Hepatic stellate cell (primary cell): ENCODE measurements around the gene BBLN.
A peak's percentile ranks its signal among the peaks of the same experiment; 100 is the strongest.

ENCODE experiments used
- DNase-seq: peaks from one replicate; pipeline ENCODE4 v3.0.0; 2011; ENCODE audit warnings: low spot score

The BBLN gene

DNA sequence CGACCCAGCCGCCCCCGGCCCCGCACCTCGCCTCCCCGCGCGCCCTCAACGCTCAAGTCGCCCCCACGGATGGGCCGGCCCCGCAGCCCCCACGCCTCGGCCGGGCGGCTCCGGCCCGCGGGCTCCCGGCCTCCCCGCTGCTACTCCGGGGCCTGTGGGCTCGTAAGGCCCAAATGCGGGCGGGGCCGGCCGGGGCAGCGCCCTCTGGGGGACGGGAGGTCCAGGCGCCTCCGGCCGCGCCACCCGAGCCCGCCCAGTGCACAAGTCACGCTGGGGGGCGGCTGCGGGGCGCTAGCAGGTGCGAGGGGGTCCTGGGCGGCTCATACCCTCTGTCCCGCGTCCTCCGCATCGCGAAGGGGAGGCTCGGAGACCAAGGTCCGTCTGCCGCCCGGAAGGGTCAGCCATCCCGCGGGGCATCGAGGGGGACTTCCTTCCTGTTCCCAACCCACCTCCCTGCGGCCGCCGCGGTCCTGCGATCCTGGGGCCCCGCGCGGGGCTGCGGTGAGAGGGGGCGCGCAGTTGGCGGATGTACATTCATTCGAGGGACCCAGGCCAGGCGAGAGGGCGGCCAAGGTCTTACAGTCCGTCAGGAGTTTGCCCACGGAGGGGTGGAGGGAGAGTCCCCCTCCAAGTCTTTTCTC, 31.5 kb downstream of the BBLN start, which contains the start of gene CIZ1:
Gene CIZ1, minus strand, starts transcription at position 167 of the 641 bp plus-strand sequence. CDS start 715 bp downstream, outside the sequence.
- DNase-seq: peak; percentile 92

DNA sequence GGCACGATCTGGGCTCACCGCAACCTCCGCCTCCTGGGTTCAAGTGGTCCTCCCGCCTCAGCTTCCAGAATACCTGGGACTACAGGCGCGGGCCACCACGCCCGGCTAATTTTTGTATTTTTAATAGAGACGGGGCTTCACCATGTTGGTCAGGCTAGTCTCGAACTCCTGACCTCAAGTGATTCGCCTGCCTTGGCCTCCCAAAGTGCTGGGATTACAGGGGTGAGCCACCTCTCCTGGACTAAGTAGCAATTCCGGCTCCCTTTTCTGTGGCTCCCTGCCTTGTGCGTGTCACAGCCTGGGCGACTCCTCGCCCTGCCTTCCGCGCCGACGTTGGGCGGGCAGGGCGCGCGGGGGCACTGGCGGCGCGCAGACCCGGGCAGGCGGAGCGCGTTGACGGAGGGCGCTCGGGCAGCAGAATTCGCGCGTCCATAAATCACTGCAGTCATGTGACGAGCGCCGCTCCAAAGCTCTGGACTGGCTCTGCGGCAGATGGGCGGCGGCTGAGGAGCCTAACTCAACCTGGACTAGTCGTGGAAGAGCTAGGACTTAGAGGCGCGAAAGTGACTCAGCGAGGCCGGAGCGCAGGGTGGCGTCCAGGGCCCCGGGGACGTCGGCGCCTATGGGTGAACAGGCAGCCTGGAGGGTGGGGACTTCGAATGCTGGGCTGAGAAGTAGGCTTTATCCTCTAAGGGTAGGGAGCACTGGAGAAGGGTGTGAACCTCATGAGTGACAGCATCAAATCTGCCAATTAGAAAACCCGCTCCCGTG, 32.7 kb downstream of the BBLN start:
- peak; percentile 64 for DNase-seq

DNA sequence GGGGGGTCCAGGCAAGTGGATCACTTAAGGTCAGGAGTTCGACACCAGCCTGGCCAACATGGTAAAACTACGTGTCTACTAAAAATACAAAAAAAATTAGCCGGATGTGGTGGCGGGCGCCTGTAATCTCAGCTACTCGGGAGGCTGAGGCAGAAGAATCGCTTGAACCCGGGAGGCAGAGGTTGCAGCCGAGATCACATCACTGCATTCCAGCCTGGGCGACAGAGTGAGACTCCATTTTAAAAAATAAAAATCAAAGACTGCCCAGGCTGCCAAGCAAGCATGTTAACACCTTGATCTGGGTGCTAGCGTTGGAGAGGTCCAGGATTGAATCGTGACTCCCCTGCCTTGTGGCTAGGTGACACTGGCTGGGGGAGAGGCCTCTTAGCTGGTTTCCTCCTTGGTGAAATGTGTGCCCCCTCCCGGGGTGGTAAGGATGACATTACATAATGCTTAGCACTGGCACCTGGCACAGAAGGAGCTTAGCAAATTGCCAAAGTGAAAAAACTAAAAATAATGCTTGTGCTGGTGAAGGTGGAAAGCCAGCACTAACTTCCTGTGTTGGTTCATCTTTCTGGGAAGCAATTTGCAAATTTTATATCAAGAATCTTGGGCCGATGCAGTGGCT, 33.5 kb downstream of the BBLN start:
- no peak for DNase-seq

DNA sequence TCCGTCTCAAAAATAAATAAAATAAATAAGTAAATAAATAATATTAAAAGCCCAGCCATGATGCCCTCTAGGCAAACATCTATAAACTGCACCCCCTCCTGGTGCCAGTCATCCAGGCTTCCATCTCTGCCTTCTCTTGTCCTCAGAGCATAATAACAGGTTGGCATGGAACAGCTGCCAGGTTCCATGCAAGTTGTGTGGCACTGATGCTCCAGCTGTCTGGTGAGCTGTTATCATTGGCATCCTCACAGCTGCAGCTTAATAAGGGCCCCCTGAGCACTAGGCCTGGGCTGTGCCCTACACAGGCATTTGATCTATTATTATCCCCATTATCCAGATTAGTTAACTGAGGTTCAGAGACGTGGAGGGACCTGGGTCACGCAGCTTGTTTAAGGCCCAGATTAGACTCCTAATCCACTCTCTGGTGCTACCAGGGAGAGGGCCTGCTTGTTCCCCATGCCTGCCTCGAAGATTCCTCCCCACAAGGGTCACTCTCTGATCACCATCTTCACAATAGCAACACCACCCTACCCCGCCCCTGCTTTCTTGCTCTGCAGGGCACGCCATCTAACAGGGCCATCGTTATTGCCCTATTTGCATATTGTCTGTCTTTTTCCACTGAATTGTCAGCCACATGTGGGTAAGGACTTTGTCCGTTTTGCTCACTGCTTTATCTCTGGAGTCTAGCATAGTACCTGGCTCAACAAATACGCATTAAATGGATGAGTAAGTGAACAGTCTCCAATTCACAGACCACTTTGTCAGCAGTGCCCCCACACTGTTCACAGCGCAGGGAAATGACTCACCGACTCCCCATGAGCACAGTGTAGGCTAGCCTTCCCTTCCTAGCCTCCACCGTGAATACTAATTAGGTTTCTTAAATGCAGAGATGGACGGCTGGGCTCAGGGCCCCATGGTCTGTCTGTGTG, 41.6 kb downstream of the BBLN start:
- DNase-seq: no peak

DNA sequence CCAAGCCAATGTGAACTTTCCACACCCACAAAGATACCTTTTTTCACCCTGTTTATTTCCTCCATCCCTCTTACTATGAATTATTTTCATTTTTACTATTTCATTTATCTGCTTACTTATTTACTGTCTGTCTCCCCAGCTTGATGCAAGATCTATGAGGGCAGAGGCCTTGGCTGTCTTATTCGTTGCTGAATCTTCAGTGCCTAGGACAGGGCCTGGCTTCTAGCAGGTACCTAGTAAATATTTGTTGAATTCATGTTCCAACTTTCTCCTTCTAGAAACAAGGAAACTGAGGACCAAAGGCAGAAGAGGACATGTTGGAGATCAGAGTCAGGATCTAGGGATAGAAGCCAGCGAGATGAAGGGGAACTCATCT, 42.6 kb downstream of the BBLN start:
- no peak for DNase-seq

DNA sequence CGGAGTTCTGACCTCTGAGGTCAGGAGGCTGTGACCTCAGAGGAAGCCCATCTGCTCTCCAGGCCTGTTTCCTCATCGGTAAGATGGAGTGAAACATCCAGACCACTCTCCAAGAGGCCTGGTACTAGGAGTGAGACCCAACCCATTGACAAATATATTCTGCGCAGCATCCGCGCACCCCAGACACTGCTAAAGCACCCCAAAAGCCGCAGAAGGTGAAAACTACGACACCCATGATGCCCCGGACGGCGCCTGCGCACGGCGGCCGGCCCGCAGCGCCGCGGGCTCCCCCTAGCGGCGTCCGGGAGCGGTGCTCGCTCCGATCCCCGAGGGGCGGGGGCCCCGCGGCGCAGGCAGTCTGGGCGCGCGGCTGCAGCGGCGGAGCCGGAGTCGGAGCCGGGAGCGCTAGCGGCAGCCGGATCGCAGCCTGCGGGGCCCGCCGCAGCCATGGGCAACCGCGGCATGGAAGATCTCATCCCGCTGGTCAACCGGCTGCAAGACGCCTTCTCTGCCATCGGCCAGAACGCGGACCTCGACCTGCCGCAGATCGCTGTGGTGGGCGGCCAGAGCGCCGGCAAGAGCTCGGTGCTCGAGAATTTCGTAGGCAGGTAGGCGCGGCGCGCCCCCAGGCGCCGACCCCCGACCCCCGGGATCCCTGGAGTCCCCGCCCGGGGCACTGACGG, 43.1 kb downstream of the BBLN start, which contains the start of gene DNM1:
Gene DNM1, plus strand, starts transcription at position 356 of the 683 bp plus-strand sequence. Its CDS starts 92 bp downstream, at position 448.
- peak; percentile 96 for DNase-seq

DNA sequence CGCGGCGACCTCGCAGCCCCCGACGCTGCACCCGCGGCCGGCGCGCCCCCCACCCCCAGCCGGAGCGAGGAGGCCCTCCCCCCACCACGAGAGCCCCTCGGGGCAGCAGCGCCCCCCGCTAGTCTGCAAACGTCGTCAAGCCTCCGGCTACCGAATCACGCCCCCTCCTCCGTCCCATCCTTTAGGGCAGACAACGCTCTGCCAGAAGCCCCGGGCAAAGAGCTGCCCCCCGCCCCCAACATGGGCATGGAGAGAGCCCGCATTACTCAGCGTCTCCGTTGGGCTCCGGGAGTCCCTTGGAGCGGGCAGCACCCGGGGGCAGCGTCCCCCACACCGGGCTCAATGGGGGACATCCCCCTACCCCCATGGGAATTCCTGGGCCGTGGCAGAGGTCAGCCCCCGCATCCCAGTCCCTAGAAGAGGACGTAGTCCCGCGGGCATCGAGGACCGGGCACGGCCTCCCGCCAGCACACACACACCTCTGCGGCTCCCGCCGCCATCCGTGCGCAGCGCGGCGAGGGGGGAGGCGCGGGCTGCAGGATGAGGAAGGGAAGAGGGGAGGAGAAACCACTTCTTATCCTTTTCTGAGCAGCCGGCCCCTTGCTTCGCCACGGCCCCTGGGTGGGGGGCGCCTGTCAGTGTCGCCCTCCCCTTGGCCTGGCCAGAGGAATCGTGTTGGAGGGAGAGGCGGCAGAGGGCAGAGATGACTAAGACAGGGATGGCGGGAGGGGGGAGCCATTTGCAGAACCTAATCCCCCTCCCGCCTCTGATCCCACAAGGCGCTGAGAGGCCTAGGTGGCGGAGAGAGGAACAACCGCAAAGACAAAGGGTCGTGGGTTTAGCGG, 43.9 kb downstream of the BBLN start:
- peak; percentile 69 for DNase-seq

DNA sequence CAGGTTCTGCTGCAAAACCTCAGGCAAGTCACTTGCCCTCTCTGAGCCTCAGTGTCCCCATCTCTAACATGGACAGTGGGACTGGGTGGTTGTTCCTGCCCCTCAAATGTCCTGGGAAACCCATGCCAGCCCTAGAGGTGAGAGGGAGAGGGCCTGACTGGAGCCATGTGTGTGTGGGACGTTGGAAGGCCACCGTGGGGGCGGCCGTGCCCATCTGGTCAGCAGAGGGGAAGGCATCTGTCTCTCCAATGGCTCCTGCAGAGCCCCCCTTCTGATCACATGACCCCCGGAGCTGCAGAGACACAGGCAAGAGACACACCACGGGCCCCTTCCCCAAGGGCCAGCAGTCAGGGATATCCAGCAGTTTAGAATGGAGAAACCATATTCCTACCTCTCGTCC, 44.8 kb downstream of the BBLN start:
- no peak for DNase-seq

DNA sequence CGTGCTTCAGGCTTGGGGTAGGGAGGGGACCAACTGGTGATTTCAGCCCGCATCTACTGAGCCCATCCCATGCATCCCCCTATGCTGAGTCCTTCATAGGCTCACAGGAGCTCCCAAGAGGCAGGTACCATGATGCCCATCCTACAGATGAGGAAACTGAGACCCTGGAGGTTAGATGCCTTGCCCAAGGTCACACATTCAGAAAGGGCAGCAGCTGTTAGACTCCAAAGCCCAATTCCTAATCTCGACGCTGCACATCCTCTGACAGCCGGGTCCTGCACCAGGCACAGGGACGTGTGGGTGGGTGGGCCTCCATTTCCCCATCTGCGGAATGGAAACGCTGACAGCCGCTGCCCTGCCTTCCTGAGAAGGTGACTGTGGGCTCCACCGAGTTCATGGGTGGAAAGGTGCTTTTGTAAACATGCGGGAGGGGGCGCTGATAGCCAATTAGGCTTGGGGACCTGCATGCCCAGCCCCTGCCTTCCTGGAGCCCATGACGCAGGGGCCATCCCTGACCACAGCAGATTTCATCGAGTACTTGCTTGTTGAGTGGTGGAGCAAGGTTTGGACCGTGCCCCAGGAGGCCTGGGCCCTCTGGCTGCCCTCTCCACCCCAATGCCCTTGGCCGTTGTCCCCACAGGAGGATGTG, 45.4 kb downstream of the BBLN start:
- DNase-seq: no peak

DNA sequence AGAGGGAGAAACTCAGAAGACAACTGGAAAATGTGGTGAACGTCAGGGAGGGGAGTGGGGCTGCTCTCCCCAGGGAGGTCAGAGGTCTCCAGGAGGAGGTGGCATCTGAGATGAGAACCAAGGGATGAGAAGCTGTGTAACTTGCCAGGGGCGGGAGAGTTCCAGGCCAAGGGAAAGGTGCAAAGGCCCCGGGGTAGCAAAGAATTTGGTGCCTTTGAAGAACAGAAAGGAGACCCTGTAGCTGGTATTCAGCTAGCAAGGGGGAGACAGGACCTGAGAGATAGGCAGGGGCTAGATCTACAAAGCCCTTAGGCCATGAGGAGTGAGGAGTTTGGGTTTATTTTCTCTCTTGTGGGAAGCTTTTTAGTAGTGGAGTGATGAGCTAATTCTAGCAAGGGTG, 46.4 kb downstream of the BBLN start:
- DNase-seq: no peak

DNA sequence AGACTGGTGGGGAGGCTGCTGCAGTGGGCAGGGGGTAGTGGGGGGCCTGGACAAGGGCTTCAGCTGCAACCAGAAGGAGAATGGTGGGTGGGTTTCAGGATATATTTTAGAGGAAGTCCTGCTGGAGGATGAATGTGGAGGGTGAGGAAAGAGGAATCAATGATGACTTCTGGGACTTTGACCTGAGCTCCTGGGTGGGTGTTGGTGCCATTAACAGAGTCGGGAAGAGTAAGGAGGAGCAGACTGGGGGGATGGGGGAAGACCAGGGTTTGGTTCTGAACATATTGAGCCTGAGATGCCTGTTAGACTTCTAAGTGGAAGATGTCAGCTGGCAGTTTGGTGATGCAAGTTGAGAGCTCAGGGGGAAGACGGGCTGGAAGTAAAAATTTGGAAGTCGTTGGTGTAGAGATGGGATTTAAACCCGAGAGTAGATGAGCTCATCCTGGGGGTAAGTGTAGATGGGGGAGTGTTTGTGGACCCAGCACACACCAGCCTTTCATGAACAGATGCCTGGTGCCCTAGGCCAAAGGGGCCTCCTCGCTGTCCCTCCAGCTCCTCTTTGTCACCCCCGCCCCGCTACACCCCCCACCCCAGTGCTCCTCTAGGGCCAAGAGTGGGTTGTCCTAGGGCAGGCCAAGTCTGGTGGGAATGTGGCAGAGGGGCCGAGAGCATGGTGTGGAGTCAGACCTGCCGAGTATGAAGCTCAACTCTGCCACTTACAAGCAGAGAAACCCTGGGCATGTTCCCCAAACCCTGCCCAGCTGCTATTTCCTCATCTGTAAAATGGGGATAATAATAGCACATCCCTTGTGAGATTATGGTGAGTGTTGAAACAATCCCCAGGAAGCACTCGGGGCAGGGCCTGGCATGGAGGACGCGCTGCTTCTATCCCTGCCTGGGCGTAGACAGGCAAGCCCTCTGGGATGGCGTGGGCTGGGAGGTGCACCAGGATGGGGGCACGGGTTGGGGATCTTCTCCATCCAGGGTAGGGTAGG, 47.1 kb downstream of the BBLN start:
- no peak for DNase-seq

DNA sequence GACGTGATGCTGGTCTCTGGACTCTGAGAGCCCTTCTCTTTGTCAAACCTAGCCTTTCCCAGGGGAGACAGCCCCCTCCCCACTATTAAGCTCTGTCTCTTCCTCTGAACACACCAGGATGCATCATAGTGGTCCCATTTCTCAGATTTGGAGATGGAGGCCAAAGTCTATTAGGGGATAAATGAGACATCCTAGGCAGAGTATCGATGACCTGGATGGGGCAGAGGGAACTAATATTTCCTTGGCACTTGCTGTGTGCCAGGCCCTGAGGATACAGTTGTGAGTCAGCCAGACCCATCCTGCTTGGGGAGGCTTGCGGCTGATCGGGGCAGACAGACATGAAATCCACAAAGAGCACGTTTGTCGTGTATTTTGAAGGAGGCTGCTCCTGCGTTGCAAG, 48.3 kb downstream of the BBLN start:
- no peak for DNase-seq

DNA sequence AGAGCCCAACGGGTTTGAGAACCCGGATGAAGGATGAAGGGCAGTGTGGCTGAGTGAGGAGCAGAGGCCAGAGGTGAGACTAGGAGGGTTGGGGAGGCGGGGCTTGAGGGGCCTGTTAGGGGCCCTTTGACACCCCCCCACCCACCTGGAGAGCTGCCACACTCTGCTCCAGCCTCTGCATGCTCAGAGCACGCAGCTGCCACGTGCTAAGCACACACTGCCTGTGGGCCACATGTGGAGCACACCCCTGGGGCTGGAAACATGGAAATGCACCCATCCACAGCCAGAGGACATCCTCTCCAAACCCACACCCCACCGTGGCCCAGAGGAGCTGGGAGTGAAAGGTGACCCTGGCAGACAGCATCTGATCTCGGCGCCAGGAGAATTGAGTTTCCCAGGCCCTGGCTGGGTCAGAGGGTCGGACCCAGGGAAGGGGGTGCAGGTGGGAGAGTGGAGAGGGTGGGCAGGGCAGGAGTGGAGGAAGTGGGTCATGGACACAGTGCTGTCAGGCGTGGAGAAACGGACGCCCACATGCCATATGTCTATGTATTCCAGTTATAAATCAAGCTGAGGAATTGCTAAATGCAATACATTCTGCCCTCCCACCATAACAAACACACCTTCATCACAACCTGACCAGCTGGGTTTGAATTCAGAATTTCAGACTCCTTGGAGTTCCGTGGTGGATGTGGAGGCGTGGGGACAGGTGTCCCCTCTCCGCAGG, 49.0 kb downstream of the BBLN start:
- DNase-seq: no peak

DNA sequence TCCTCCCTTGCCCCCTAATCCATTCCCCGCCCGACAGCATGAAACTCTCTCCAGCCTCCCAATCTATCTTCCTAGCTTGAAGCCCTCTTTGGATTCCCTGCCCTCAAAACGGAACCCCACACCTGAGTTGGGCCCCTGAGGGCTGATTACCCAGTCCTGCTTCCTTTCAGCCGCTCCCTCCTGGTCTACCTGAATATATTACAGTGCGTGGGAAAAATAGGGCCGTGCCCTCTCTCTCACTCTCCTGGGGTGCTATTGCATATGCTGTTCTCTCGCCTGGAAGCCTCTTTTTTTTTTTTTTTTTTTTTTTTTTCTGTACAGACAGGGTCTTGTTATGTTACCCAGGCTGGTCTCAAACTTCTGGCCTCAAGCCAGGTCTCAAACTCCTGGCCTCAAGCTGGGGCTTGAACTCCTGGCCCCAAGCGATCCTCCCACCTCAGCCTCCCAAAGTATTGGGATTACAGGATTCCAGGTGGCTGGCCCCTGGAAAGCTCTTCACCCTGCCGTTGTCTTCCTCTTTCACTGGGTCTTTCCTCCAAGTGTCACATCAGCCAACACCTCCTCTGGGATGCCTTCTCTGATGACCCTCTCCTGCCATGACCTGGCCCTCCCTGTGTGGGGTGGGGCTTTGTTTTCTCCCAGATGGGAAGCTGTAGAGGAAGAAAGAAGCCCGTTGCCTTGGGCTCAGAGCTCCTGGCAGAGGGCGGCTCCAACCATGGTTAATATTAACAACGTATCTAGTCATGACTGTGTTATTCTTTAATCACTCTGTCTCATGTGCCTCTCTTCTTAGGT, 51.3 kb downstream of the BBLN start:
- no peak for DNase-seq

DNA sequence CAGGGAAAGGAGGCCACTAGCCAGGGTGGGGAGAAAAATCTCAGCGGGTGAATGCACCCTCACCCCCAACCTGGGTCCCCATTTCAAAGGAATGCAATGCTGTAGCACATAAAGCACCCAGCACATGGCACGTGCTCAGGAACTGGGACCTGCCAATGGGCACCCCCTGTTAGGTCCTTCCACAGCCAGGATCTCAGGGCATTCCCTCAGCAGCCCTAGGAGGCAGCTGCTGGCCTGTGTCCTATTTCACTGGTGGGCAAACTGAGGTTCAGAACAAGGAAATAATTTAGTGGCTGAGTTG, 51.9 kb downstream of the BBLN start:
- DNase-seq: no peak
